Superior temporal gyrus (tissue), 1 donor: ENCODE measurements around the gene CPTP.

Experiments used
- DNase-seq: peaks from one replicate; pipeline ENCODE4 v3.0.0-alpha.2; 2016; ENCODE audit errors: extremely low spot score

CPTP gene

GRCh38 chr1:1324524-1325287 lies at the start of gene CPTP, which contains the start of gene INTS11:
Gene CPTP, plus strand, starts transcription at chr1:1324802. Its CDS starts 2,109 bp downstream, at chr1:1326911.
Gene INTS11, minus strand, starts transcription at chr1:1324660. Its CDS starts 52 bp downstream, at chr1:1324608.
- DNase-seq: peak; percentile 90

- DNase-seq: no peak
Observed at GRCh38 chr1:1274931-1275431, 49.6 kb upstream of the CPTP start.

GRCh38 chr1:1275836-1276235 lies 48.8 kb upstream of the CPTP start:
- DNase-seq: no peak

GRCh38 chr1:1278620-1279019 lies 46.0 kb upstream of the CPTP start:
- no peak for DNase-seq

- DNase-seq: no peak
Observed at GRCh38 chr1:1279028-1279427, 45.6 kb upstream of the CPTP start.

GRCh38 chr1:1280782-1281481 lies 43.7 kb upstream of the CPTP start:
- DNase-seq: no peak

GRCh38 chr1:1281533-1282321 lies 42.9 kb upstream of the CPTP start:
- DNase-seq: no peak

GRCh38 chr1:1282998-1283397 lies 41.6 kb upstream of the CPTP start:
- DNase-seq: no peak

GRCh38 chr1:1283821-1284220 lies 40.8 kb upstream of the CPTP start:
- DNase-seq: no peak

- DNase-seq: no peak
Observed at GRCh38 chr1:1284221-1285101, 40.1 kb upstream of the CPTP start.

- no peak for DNase-seq
Observed at GRCh38 chr1:1285102-1285571, 39.5 kb upstream of the CPTP start.

- no peak for DNase-seq
Observed at GRCh38 chr1:1285611-1286311, 38.8 kb upstream of the CPTP start.

GRCh38 chr1:1286313-1287261 lies 38.0 kb upstream of the CPTP start:
- DNase-seq: no peak

- no peak for DNase-seq
Observed at GRCh38 chr1:1287288-1288110, 37.1 kb upstream of the CPTP start.

- no peak for DNase-seq
Observed at GRCh38 chr1:1290238-1290731, 34.3 kb upstream of the CPTP start.

- no peak for DNase-seq
Observed at GRCh38 chr1:1291023-1291528, 33.5 kb upstream of the CPTP start.

- DNase-seq: no peak
Observed at GRCh38 chr1:1291548-1292441, 32.8 kb upstream of the CPTP start.
